Islet of Langerhans (tissue), 1 donor: Measurements from ENCODE around the gene EXD2.
A peak's percentile ranks its signal among the peaks of the same experiment; 100 is the strongest.
"Not testable (repeated sequence)": the region's sequence is repeated elsewhere in the genome, so short reads cannot be mapped to it uniquely, and the experiment has no call there.

Experiments used
- FAIRE-seq: peaks from one replicate; lab custom pipeline; 2011; peaks lifted over from hg19 to GRCh38; lab: Jason Lieb, UNC

EXD2 gene

GRCh38 chr14:69204753-69205152 lies 13.5 kb downstream of the EXD2 start:
- FAIRE-seq: peak; percentile 82

DNA sequence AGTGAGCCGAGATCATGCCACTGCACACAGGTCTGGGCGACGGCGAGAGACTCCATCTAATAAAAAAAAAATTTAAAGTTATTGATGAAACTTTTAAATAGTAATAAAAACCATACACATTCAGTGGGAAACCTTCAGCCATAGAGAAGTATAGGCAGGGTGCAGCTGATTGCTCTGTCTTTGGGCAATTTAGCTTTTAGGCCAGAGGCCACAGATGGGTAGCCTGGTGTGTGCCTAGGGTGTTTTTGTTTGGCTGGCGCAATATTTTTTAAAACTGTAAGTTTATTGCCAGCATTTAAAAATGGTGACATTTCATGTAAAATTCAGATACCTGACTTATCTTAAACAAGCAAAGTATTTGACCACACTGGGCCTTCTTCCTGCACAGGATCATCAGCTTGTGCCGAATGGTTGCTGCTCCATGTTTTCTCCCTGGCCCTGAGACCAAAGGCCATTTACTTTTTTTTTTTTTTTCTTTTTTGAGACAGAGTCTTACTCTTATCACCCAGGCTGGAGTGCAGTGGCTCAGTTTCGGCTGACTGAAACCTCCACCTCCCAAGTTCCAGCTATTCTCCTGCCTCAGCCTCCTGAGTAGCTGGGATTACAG lies 16.2 kb downstream of the EXD2 start:
- no peak for FAIRE-seq

GRCh38 chr14:69208666-69209065 lies 17.4 kb downstream of the EXD2 start:
- FAIRE-seq: no peak

DNA sequence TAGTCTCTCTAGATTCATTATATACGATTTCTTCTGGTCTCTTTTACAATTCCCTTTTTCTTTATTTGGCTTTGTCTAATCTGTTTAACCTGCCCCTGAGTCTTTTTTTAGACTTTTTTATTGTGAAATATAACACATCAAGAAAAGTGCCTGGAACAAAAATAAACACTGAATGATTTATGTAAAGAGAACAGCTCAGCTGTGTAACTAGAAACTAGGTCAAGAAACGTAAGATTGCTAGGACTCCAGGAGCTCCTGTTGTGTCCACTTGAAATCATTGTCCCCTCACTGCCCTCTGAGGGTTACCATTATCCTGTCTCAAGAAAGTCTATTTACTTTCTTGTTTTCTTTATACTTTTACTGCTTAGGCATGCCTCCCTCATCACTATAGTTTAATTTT lies 23.1 kb downstream of the EXD2 start:
- peak; percentile 98 for FAIRE-seq

DNA sequence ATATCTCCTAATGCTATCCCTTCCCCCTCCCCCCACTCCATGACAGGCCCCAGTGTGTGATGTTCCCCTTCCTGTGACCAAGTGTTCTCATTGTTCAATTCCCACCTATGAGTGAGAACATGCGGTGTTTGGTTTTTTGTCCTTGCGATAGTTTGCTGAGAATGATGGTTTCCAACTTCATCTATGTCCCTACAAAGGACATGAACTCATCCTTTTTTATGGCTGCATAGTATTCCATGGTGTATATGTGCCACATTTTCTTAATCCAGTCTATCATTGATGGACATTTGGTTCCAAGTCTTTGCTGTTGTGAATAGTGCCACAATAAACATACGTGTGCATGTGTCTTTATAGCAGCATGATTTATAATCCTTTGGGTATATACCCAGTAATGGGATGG lies 26.4 kb downstream of the EXD2 start:
- FAIRE-seq: not testable (repeated sequence)

- FAIRE-seq: no peak
These were observed 33.6 kb downstream of the EXD2 start for GRCh38 chr14:69224946-69225345.

GRCh38 chr14:69226178-69226577 lies 34.9 kb downstream of the EXD2 start:
- FAIRE-seq: no peak

DNA sequence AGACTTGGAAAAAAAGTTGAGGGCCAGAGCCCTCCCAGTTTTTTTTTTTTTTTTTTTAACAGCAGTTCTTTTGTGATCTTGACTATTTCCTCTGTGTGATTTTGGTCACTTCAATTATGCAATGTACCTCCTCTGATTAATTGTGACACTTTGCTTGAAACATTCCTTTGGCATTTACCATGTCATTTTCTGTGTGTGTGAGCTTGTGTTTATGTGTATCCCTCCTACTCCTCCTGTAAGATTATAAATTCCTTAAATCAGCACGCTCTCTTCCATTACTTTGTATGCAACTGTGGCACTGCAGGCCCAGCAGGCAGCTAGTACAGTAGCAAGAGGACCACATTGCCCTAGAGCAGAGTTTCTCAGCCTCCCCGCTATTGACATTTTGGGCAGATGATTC lies 35.4 kb downstream of the EXD2 start:
- FAIRE-seq: no peak

- FAIRE-seq: no peak
These were observed 40.2 kb downstream of the EXD2 start for GRCh38 chr14:69231486-69231885.

DNA sequence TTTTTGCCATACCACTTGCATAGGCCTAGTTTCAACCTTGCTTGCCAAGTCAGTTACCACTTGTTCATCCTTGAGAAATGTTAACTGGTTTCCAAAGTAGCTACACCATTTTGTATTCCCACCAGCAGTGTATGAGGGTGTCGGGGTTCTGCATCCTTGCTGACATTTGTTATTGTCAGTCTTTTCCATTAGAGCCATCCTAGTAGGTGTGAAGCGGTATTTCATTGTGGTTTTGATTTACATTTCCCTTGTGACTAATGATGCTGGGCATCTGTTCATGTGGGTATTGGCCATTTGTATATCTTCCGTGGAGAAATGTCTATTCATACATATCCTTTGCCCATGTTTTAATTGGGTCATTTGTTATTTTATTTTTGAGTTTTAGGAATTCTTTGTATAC lies 41.1 kb downstream of the EXD2 start:
- no peak for FAIRE-seq

DNA sequence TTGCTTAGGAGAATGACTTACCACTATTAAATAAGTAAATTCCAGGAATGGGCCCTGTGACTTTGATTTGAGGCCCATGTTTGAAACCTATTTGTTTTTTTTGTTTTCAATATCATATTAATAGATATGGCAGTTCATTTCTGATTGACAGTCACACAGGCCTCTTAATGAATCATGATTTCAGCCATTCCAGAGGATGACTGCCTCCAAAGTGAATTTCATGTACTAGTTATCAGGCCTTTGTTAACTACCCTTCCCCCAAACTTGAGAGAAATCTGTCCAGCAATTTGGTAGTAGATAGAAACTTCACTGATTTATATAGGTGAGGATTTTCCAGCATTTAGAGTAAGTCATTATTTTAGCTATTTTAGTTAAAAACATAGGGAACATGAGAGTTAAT lies 42.8 kb downstream of the EXD2 start:
- FAIRE-seq: no peak

- no peak for FAIRE-seq
These were observed 44.4 kb downstream of the EXD2 start for GRCh38 chr14:69235708-69236107.

DNA sequence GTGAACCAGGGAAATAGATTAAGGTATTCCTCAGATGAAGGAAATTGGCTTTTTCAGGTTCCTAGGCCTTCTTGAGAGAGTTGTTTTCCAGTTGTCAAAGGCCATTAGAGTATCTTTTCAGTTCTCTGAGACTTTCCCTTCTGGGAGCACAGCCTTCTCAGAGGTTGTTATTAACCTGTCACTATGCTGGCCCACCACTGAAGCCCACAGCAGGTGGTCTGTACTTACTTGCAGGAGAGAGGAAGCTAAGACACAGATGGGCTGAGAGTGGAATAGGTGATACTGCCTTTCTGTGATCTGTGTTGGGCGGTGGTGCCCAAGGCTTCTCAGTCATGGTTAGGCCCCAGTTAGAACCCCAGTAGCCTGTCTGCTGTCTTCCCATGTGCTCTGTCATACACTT lies 45.8 kb downstream of the EXD2 start:
- FAIRE-seq: no peak

GRCh38 chr14:69237584-69237983 lies 46.3 kb downstream of the EXD2 start:
- no peak for FAIRE-seq

DNA sequence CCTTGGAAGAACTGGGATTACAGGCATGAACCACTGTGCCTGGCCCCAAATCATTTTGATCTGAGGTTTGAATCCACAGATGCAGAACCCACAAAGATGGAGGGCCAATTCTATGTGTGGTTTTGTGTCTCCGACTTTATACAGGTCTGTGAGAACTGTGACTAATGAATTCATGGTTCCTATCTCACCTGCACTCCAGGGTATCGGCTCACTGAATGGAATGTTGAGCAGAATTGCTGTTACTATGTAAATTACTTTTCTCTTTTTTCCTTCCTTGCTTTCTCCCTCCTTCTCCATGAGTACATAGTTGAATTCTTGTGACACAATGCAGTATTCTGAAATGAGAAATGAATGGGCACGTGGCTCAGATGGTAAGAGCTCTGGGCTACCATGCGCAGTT lies 47.6 kb downstream of the EXD2 start:
- FAIRE-seq: no peak

DNA sequence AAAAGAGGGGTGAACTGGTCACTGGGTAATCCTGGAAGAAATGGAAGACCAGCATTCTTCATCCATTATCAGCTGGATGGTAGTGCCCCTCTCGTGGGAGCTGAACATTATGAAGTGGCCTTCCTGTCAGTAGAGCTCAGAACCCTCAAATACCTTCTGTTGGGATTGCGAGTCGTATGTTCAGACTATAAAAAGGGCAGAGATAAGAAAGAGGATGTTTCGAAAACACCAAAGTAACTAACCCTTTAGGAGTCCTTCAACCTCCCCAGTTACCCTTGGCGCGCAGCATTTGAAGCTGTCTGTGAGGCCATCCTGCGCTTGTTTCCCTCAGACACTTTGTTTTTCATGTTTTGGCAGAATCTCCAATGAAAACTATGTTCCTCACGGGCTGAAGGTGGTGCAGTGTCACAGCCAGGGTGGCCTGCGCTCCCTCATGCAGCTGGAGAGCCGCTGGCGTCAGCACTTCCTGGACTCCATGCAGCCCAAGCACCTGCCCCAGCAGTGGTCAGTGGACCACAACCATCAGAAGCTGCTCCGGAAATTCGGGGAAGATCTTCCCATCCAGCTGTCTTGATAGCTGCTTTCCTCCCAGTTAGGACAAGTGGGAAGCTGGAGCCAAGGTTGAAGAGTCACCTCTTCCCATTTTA lies 49.4 kb downstream of the EXD2 start:
- no peak for FAIRE-seq

GRCh38 chr14:69241577-69241976 lies 50.3 kb downstream of the EXD2 start:
- FAIRE-seq: no peak

GRCh38 chr14:69242311-69243224 lies 51.3 kb downstream of the EXD2 start:
- FAIRE-seq: peak; percentile 96

- no peak for FAIRE-seq
These were observed 53.6 kb downstream of the EXD2 start for GRCh38 chr14:69244946-69245345.

GRCh38 chr14:69246331-69246730 lies 55.0 kb downstream of the EXD2 start:
- no peak for FAIRE-seq

DNA sequence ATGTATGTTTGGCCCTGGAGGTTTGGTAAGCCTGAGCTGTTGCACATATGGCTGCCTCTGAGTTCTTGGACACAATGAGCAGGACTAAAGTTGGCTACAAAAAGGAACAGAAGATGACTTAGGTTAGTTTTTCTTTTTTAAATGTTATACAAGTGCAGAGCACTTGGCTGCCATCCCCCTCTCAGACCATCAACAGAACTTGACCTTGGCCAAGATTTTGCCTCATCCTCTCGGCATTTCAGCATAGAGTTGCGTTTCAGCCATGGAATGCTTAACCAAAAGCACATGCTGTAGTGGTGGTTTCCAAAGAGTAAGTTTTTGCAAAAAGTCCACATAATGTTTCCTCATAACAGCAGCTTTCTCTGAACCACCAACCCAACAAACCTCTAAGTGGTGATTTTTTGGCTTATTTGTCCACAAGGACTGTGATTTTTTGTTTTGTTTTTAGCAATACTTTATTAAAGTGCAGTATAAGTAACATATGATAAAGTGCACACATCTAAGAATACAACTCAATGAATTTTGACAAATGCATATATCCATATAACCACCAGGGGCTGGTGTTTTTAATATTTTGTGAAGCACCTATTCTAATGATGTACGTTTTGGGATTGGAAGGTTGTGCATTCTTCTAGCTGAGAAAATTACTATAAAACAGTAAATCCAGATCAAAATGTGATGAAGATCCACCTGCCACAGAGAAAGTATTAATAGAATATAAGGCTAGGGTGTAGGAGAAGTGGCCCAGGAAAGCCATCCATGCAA lies 56.6 kb downstream of the EXD2 start:
- FAIRE-seq: no peak

- no peak for FAIRE-seq
These were observed 58.3 kb downstream of the EXD2 start for GRCh38 chr14:69249603-69250002.

DNA sequence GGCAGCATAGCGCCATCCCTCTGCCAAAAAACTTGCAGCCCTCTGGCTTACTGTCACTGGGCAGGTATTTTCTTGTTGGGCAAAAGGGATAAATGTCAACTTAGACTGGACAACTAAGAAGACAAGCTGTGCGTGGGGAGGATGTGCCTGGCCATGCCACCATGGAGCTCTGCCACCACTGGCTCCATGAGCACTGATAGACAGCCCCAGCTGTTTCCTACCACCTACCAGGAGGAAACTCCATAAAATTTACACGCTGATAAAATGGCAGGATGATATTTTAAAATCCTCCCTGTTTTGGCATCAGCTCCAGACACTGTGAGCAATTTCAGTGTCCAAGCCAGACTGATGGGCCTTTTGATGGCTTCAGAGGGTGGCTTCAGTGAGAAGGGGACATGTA lies 61.6 kb downstream of the EXD2 start:
- FAIRE-seq: no peak
